IgD-negative memory B cell (primary cell): Measurements from ENCODE around the gene OR10V1. TPM values are rescaled to one million over a fixed set of nuclear protein-coding genes. Genes with fewer than 3 reads are reported as not detected.
A peak's percentile ranks its signal among the peaks of the same experiment; 100 is the strongest.
"Not testable (repeated sequence)": the region's sequence is repeated elsewhere in the genome, so short reads cannot be mapped to it uniquely, and the experiment has no call there.

ENCODE experiments used
- H3K27ac Mint-ChIP-seq, 3 donors: one replicate each; pipeline ENCODE4 v1.8.0; 2020 to 2022; ENCODE audit warnings: mild to moderate bottlenecking in 3 of 3, mixed read lengths in 3 of 3, moderate library complexity in 1 of 3
- H3K27me3 Mint-ChIP-seq: one replicate; pipeline ENCODE4 v1.8.0; 2021; ENCODE audit warnings: mixed read lengths
- H3K36me3 Mint-ChIP-seq: one replicate; pipeline ENCODE4 v1.8.0; 2020; ENCODE audit warnings: mild to moderate bottlenecking, mixed read lengths
- H3K4me1 Mint-ChIP-seq, 3 donors: one replicate each; pipeline ENCODE4 v1.8.0; 2020 to 2022; ENCODE audit warnings: mixed read lengths in 3 of 3, mild to moderate bottlenecking in 1 of 3
- H3K4me3 Mint-ChIP-seq, 4 donors: one replicate each; pipeline ENCODE4 v1.8.0; 2020 to 2022; ENCODE audit warnings: mild to moderate bottlenecking in 4 of 4, mixed read lengths in 4 of 4, moderate library complexity in 3 of 4
- H3K9me3 Mint-ChIP-seq, 3 donors: one replicate each; pipeline ENCODE4 v1.8.0; 2020 to 2021; ENCODE audit warnings: mixed read lengths in 3 of 3, mild to moderate bottlenecking in 1 of 3
- polyA plus RNA-seq: library from polyadenylated mRNA; unstranded; fragments of 300-500 nt; fragmentation: Illumina TruSeq; gene quantifications from one replicate; pipeline ENCODE4 v1.2.3, GENCODE V29; 2021

The OR10V1 gene
- polyA plus RNA-seq, 1 donor from 2014 or later, result not detected

- H3K27me3 Mint-ChIP-seq, result peaks cover 9% of the 10 kb centered on the region
- H3K9me3 Mint-ChIP-seq, result peaks cover 5 to 18% (median 15%) of the 10 kb centered on the region in 3 donors
- H3K27ac Mint-ChIP-seq, result no peak overlapping the region
- no peak overlapping the region for H3K4me3 Mint-ChIP-seq
- no peaks in the 10 kb centered on the region for H3K4me1 Mint-ChIP-seq
- H3K36me3 Mint-ChIP-seq, result peaks cover 1% of the 10 kb centered on the region
These were observed 22.5 kb downstream of the OR10V1 start for GRCh38 chr11:59691156-59691555.

- H3K4me3 Mint-ChIP-seq, result no peak overlapping the region
- no peak overlapping the region for H3K27ac Mint-ChIP-seq
- H3K36me3 Mint-ChIP-seq, result peaks cover 1% of the 10 kb centered on the region
- peaks cover 5 to 18% (median 12%) of the 10 kb centered on the region in 3 donors for H3K9me3 Mint-ChIP-seq
- H3K27me3 Mint-ChIP-seq, result peaks cover 18% of the 10 kb centered on the region
- H3K4me1 Mint-ChIP-seq, result no peaks in the 10 kb centered on the region
These were observed 24.6 kb downstream of the OR10V1 start for GRCh38 chr11:59689015-59689414.

GRCh38 chr11:59681260-59681725 lies 32.4 kb downstream of the OR10V1 start:
- not testable (repeated sequence) for H3K27me3 Mint-ChIP-seq, H3K4me3 Mint-ChIP-seq

GRCh38 chr11:59680287-59681154 lies 33.1 kb downstream of the OR10V1 start:
- Mint-ChIP-seq H3K4me3 (no peak overlapping the region), H3K27ac (no peak overlapping the region), H3K27me3 (peaks cover 7% of the 10 kb centered on the region), H3K4me1 (no peaks in the 10 kb centered on the region), H3K9me3 (no peaks in the 10 kb centered on the region), H3K36me3 (no peaks in the 10 kb centered on the region)

More at GRCh38 chr11:59681260-59681725, 32.4 kb downstream of the OR10V1 start:
- not testable (repeated sequence) for H3K9me3 Mint-ChIP-seq, H3K27ac Mint-ChIP-seq, H3K36me3 Mint-ChIP-seq, H3K4me1 Mint-ChIP-seq

- no peak overlapping the region for H3K27ac Mint-ChIP-seq
- no peaks in the 10 kb centered on the region for H3K9me3 Mint-ChIP-seq
- H3K36me3 Mint-ChIP-seq, result no peaks in the 10 kb centered on the region
- H3K27me3 Mint-ChIP-seq, result peaks cover 1% of the 10 kb centered on the region
- H3K4me3 Mint-ChIP-seq, result no peak overlapping the region
- no peaks in the 10 kb centered on the region for H3K4me1 Mint-ChIP-seq
These were observed 34.3 kb downstream of the OR10V1 start for GRCh38 chr11:59679347-59679746.

GRCh38 chr11:59678813-59679165 lies 34.9 kb downstream of the OR10V1 start:
- Mint-ChIP-seq H3K4me3 (no peak overlapping the region), H3K27me3 (no peaks in the 10 kb centered on the region), H3K36me3 (no peaks in the 10 kb centered on the region), H3K9me3 (no peaks in the 10 kb centered on the region), H3K27ac (no peak overlapping the region), H3K4me1 (no peaks in the 10 kb centered on the region)

- no peaks in the 10 kb centered on the region for H3K9me3 Mint-ChIP-seq
- H3K4me1 Mint-ChIP-seq, result no peaks in the 10 kb centered on the region
- no peak overlapping the region for H3K4me3 Mint-ChIP-seq
- no peak overlapping the region for H3K27ac Mint-ChIP-seq
- H3K36me3 Mint-ChIP-seq, result no peaks in the 10 kb centered on the region
- no peaks in the 10 kb centered on the region for H3K27me3 Mint-ChIP-seq
These were observed 35.4 kb downstream of the OR10V1 start for GRCh38 chr11:59678118-59678812.

GRCh38 chr11:59676205-59676604 lies 37.4 kb downstream of the OR10V1 start:
- H3K9me3 Mint-ChIP-seq, result no peaks in the 10 kb centered on the region
- no peaks in the 10 kb centered on the region for H3K36me3 Mint-ChIP-seq
- no peak overlapping the region for H3K27ac Mint-ChIP-seq
- H3K4me1 Mint-ChIP-seq, result no peaks in the 10 kb centered on the region
- H3K4me3 Mint-ChIP-seq, result no peak overlapping the region
- H3K27me3 Mint-ChIP-seq, result no peaks in the 10 kb centered on the region

GRCh38 chr11:59674291-59674690 lies 39.4 kb downstream of the OR10V1 start:
- Mint-ChIP-seq H3K27me3 (no peaks in the 10 kb centered on the region), H3K36me3 (no peaks in the 10 kb centered on the region), H3K4me3 (no peak overlapping the region), H3K4me1 (peaks cover 4 to 7% (median 7%) of the 10 kb centered on the region in 3 donors), H3K27ac (no peak overlapping the region), H3K9me3 (no peaks in the 10 kb centered on the region)

GRCh38 chr11:59673291-59673690 lies 40.4 kb downstream of the OR10V1 start:
- Mint-ChIP-seq H3K4me3 (no peak overlapping the region), H3K27me3 (no peaks in the 10 kb centered on the region), H3K4me1 (peaks cover 6 to 12% (median 7%) of the 10 kb centered on the region in 3 donors), H3K9me3 (no peaks in the 10 kb centered on the region), H3K36me3 (no peaks in the 10 kb centered on the region), H3K27ac (no peak overlapping the region)

- Mint-ChIP-seq H3K9me3 (no peaks in the 10 kb centered on the region), H3K4me3 (peak overlapping the region in 3 of 4 donors; percentile 33 to 56 (median 34)), H3K27me3 (no peaks in the 10 kb centered on the region), H3K36me3 (no peaks in the 10 kb centered on the region), H3K4me1 (peaks cover 18 to 25% (median 23%) of the 10 kb centered on the region in 3 donors), H3K27ac (peak overlapping the region in 1 of 3 donors; percentile 61)
These were observed 42.2 kb downstream of the OR10V1 start for GRCh38 chr11:59671471-59671870.

- peak overlapping the region; percentile 97 to 100 (median 97) for H3K4me3 Mint-ChIP-seq
- H3K9me3 Mint-ChIP-seq, result no peaks in the 10 kb centered on the region
- H3K27ac Mint-ChIP-seq, result peak overlapping the region; percentile 99 to 100 (median 99)
- peaks cover 22 to 31% (median 25%) of the 10 kb centered on the region in 3 donors for H3K4me1 Mint-ChIP-seq
- H3K27me3 Mint-ChIP-seq, result no peaks in the 10 kb centered on the region
- peaks cover 3% of the 10 kb centered on the region for H3K36me3 Mint-ChIP-seq
These were observed 44.0 kb downstream of the OR10V1 start for GRCh38 chr11:59669611-59670009.

- H3K36me3 Mint-ChIP-seq, result peaks cover 3% of the 10 kb centered on the region
- peaks cover 22 to 31% (median 25%) of the 10 kb centered on the region in 3 donors for H3K4me1 Mint-ChIP-seq
- H3K9me3 Mint-ChIP-seq, result no peaks in the 10 kb centered on the region
- H3K4me3 Mint-ChIP-seq, result peak within 1 kb of the TSS; percentile 97 to 100 (median 97)
- no peaks in the 10 kb centered on the region for H3K27me3 Mint-ChIP-seq
- peak within 1 kb of the TSS; percentile 99 to 100 (median 99) for H3K27ac Mint-ChIP-seq
These were observed 44.6 kb downstream of the OR10V1 start, which contains the start of gene PATL1 for GRCh38 chr11:59668950-59669610. PATL1 (minus strand) TSS chr11:59669037; CDS start chr11:59668895, 142 bp downstream.

GRCh38 chr11:59668188-59668949 lies 45.3 kb downstream of the OR10V1 start:
- peak overlapping the region; percentile 89 to 99 (median 99) for H3K27ac Mint-ChIP-seq
- no peaks in the 10 kb centered on the region for H3K27me3 Mint-ChIP-seq
- peak overlapping the region; percentile 95 to 97 (median 97) for H3K4me3 Mint-ChIP-seq
- H3K4me1 Mint-ChIP-seq, result peaks cover 22 to 31% (median 25%) of the 10 kb centered on the region in 3 donors
- no peaks in the 10 kb centered on the region for H3K9me3 Mint-ChIP-seq
- H3K36me3 Mint-ChIP-seq, result peaks cover 3% of the 10 kb centered on the region
